Measurements from ENCODE around the gene ARHGEF33.

The ARHGEF33 gene

GRCh38 chr2:38889575-38889974 lies at the start of gene ARHGEF33:
TSS of gene ARHGEF33 (plus strand) at chr2:38889875. CDS start at chr2:38919448, 29,573 bp downstream.
- DNase-seq (ENCODE audit: low read depth, low spot score), result no peak

- DNase-seq (ENCODE audit: low read depth, low spot score), result no peak
Measured at GRCh38 chr2:38850045-38850444, 39.6 kb upstream of the ARHGEF33 start.

- DNase-seq (ENCODE audit: low read depth, low spot score), result no peak
Measured at GRCh38 chr2:38856165-38856564, 33.5 kb upstream of the ARHGEF33 start.

GRCh38 chr2:38862476-38862875 lies 27.2 kb upstream of the ARHGEF33 start:
- no peak for DNase-seq (ENCODE audit: low read depth, low spot score)

GRCh38 chr2:38863061-38863695 lies 26.5 kb upstream of the ARHGEF33 start:
- no peak for DNase-seq (ENCODE audit: low read depth, low spot score)

GRCh38 chr2:38866773-38867443 lies 22.8 kb upstream of the ARHGEF33 start:
- DNase-seq (ENCODE audit: low read depth, low spot score), result no peak

GRCh38 chr2:38871432-38871831 lies 18.2 kb upstream of the ARHGEF33 start:
- no peak for DNase-seq (ENCODE audit: low read depth, low spot score)

GRCh38 chr2:38873763-38874162 lies 15.9 kb upstream of the ARHGEF33 start:
- no peak for DNase-seq (ENCODE audit: low read depth, low spot score)

- no peak for DNase-seq (ENCODE audit: low read depth, low spot score)
Measured at GRCh38 chr2:38875227-38875575, 14.5 kb upstream of the ARHGEF33 start.

GRCh38 chr2:38875576-38876367 lies 13.9 kb upstream of the ARHGEF33 start, which contains the start of the genes DHX57 and MORN2:
TSS of gene DHX57 (minus strand) at chr2:38875934. CDS start at chr2:38868405, 7,529 bp downstream.
TSS of gene MORN2 (plus strand) at chr2:38875976.
- peak; percentile 66 for DNase-seq (ENCODE audit: low read depth, low spot score)

- DNase-seq (ENCODE audit: low read depth, low spot score), result no peak
Measured at GRCh38 chr2:38876407-38876806, 13.3 kb upstream of the ARHGEF33 start.

GRCh38 chr2:38886063-38886462 lies 3.6 kb upstream of the ARHGEF33 start:
- no peak for DNase-seq (ENCODE audit: low read depth, low spot score)

GRCh38 chr2:38887347-38887746 lies 2.3 kb upstream of the ARHGEF33 start:
- DNase-seq (ENCODE audit: low read depth, low spot score), result no peak

GRCh38 chr2:38887902-38888554 lies 1.6 kb upstream of the ARHGEF33 start:
- no peak for DNase-seq (ENCODE audit: low read depth, low spot score)

GRCh38 chr2:38889045-38889444 lies 630 bp upstream of the ARHGEF33 start:
- no peak for DNase-seq (ENCODE audit: low read depth, low spot score)

GRCh38 chr2:38892819-38893218 lies 3.1 kb downstream of the ARHGEF33 start:
- no peak for DNase-seq (ENCODE audit: low read depth, low spot score)

- no peak for DNase-seq (ENCODE audit: low read depth, low spot score)
Measured at GRCh38 chr2:38898256-38898655, 8.6 kb downstream of the ARHGEF33 start.

- DNase-seq (ENCODE audit: low read depth, low spot score), result no peak
Measured at GRCh38 chr2:38900726-38901125, 11.1 kb downstream of the ARHGEF33 start.

GRCh38 chr2:38905251-38905650 lies 15.6 kb downstream of the ARHGEF33 start:
- no peak for DNase-seq (ENCODE audit: low read depth, low spot score)

GRCh38 chr2:38907242-38907641 lies 17.6 kb downstream of the ARHGEF33 start:
- no peak for DNase-seq (ENCODE audit: low read depth, low spot score)

GRCh38 chr2:38907743-38908562 lies 18.3 kb downstream of the ARHGEF33 start:
- DNase-seq (ENCODE audit: low read depth, low spot score), result no peak
